Ureter (tissue), 1 donor: Measurements from ENCODE around the gene CFAP43. TPM values are rescaled to one million over a fixed set of nuclear protein-coding genes. Genes with fewer than 3 reads are reported as not detected.
"Not testable (repeated sequence)": the region's sequence is repeated elsewhere in the genome, so short reads cannot be mapped to it uniquely, and the experiment has no call there.

Experiments
- DNase-seq: peaks from one replicate; pipeline ENCODE4 v3.0.0-alpha.2; 2020; ENCODE audit warnings: low spot score
- total RNA-seq: library from RNA; stranded (reverse); gene quantifications from one replicate; pipeline ENCODE4 v1.2.4, GENCODE V29; 2023
- donor health status: DM: yes; HTN: yes; CAD: no.

Gene CFAP43
- total RNA-seq, 1 donor from 2014 or later: 1.9 TPM

- no peak for DNase-seq
These were observed 24.3 kb upstream of the CFAP43 start for GRCh38 chr10:104256335-104256961.

GRCh38 chr10:104255311-104255981 lies 23.3 kb upstream of the CFAP43 start:
- no peak for DNase-seq

- DNase-seq: peak; percentile 87
These were observed 22.5 kb upstream of the CFAP43 start, which contains the start of gene GSTO1 for GRCh38 chr10:104254493-104255310. Gene GSTO1, plus strand, starts transcription at chr10:104254892. Its CDS starts 37 bp downstream, at chr10:104254929.

GRCh38 chr10:104253606-104254410 lies 21.6 kb upstream of the CFAP43 start:
- DNase-seq: no peak

GRCh38 chr10:104253106-104253505 lies 20.9 kb upstream of the CFAP43 start:
- no peak for DNase-seq

- no peak for DNase-seq
These were observed 20.2 kb upstream of the CFAP43 start for GRCh38 chr10:104252368-104252767.

- no peak for DNase-seq
These were observed 19.3 kb upstream of the CFAP43 start for GRCh38 chr10:104251443-104251842.

GRCh38 chr10:104250371-104250770 lies 18.2 kb upstream of the CFAP43 start:
- DNase-seq: no peak

- DNase-seq: not testable (repeated sequence)
These were observed 16.8 kb upstream of the CFAP43 start for GRCh38 chr10:104248931-104249330.

- DNase-seq: no peak
These were observed 15.5 kb upstream of the CFAP43 start for GRCh38 chr10:104247513-104248146.

- no peak for DNase-seq
These were observed 14.8 kb upstream of the CFAP43 start for GRCh38 chr10:104246976-104247375.

GRCh38 chr10:104245066-104245632 lies 13.0 kb upstream of the CFAP43 start:
- DNase-seq: no peak

- DNase-seq: no peak
These were observed 11.3 kb upstream of the CFAP43 start for GRCh38 chr10:104243512-104243911.

- not testable (repeated sequence) for DNase-seq
These were observed 10.8 kb upstream of the CFAP43 start for GRCh38 chr10:104243009-104243408.

GRCh38 chr10:104242545-104242944 lies 10.4 kb upstream of the CFAP43 start:
- no peak for DNase-seq

GRCh38 chr10:104240078-104240477 lies 7.9 kb upstream of the CFAP43 start:
- DNase-seq: no peak

GRCh38 chr10:104235801-104236200 lies 3.6 kb upstream of the CFAP43 start:
- DNase-seq: no peak

- no peak for DNase-seq
These were observed 2.8 kb upstream of the CFAP43 start for GRCh38 chr10:104234934-104235333.

GRCh38 chr10:104233817-104234216 lies 1.7 kb upstream of the CFAP43 start:
- no peak for DNase-seq

GRCh38 chr10:104232613-104233102 lies 494 bp upstream of the CFAP43 start:
- no peak for DNase-seq

GRCh38 chr10:104230490-104230889 lies 1.7 kb downstream of the CFAP43 start:
- no peak for DNase-seq
